Peyer's patch (tissue), 4 donors: ENCODE data around the gene TMEM178B. TPM values are rescaled to one million over a fixed set of nuclear protein-coding genes. Genes with fewer than 3 reads are reported as not detected.

Experiments used
- DNase-seq, 3 donors: peaks; one replicate each; pipeline ENCODE4 v3.0.0-alpha.2; 2017 to 2019
- H3K27ac ChIP-seq, 4 donors: fragments of 200-600 bp; sonication (generic); one replicate each; pipeline ENCODE4 v1.5.1; 2016 to 2019
- H3K27me3 ChIP-seq, 2 donors: fragments of 200-600 bp; sonication (generic); one replicate each; pipeline ENCODE4 v1.5.1; 2019
- H3K36me3 ChIP-seq, 3 donors: fragments of 200-600 bp; sonication (generic); one replicate each; pipeline ENCODE4 v1.5.1; 2016 to 2019
- H3K4me1 ChIP-seq, 4 donors: fragments of 200-600 bp; sonication (generic); one replicate each; pipeline ENCODE4 v1.5.1; 2016 to 2019
- H3K4me3 ChIP-seq, 4 donors: fragments of 200-600 bp; sonication (generic); 1 replicate in 3 of 4; 2 replicates in 1 of 4; pipeline ENCODE4 v1.5.1; 2016 to 2019; ENCODE audit warnings: mild to moderate bottlenecking in 1 of 4
- H3K9me3 ChIP-seq, 4 donors: fragments of 200-600 bp; sonication (generic); one replicate each; pipeline ENCODE4 v1.5.1; 2016 to 2019; ENCODE audit warnings: mild to moderate bottlenecking in 1 of 4
- POLR2A ChIP-seq, 2 donors: fragments of 450-650 bp; IDR thresholded peaks; one replicate each; pipeline ENCODE4 v1.5.1; 2017; ENCODE audit warnings: antibody characterized with exemption in 2 of 2, mild to moderate bottlenecking in 2 of 2, moderate library complexity in 2 of 2
- small RNA-seq, 2 donors: library from RNA; depleted of rRNA; stranded (forward); fragments of <200 nt; gene quantifications; one replicate each; pipeline ENCODE3, GENCODE V24; 2016
- total RNA-seq, 4 donors: library from RNA; depleted of rRNA; stranded (reverse); fragments of >200 nt; gene quantifications; one replicate each; pipeline ENCODE4 v1.1.0, GENCODE V29; 2016
- TF ChIP-seq, protein P1 (sequence below), 6 experiments: fragments of 450-650 bp in 4 of 6; fragments of 200-600 bp in 2 of 6; sonication (generic) in 1 of 6; IDR thresholded peaks; one replicate each; pipeline ENCODE4 v1.5.1; 2017 to 2019; ENCODE audit warnings: antibody characterized with exemption in 6 of 6, mild to moderate bottlenecking in 3 of 6, moderate library complexity in 1 of 6

The TMEM178B gene
- total RNA-seq, 4 donors from 2014 or later = under 0.01 to 0.66 (median 0.13) TPM; not detected in 1

DNA sequence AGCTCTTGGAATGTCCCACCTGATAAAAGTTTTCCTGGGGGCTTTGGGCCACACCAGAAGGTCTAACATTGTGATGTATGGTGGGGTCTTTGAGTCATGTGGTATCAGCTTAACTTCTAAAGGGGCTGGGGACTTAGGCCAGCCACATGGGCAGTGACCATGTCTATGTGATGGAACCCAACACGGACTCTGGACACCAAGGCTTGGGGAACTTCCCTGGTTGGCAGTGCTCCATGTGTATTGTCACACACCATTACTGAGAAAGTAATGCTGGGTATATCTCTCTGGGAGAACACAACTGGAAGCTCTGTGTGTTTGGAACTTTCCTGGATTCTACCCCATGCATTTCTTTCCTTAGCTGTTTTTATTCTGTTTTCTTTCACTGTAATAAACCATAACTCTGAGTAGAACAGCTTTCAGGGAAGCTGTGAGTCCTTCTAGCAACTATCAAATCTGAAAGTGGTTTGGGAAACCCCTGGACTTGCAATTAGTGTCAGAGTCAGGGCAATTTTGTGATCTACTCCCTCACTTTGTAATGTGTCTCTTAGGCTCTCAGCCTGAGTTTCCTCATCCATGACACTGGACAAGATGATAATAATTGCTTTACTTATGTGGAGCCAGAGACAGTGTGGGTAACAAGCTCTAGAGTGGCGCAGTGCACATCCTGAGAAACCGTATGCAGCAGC is 448.9 kb downstream of the TMEM178B start:
- Histone ChIP-seq H3K9me3 (no peaks in the 10 kb centered on the region), H3K4me3 (no peak overlapping the region), H3K27me3 (no peaks in the 10 kb centered on the region), H3K27ac (no peak overlapping the region), H3K36me3 (no peaks in the 10 kb centered on the region), H3K4me1 (no peaks in the 10 kb centered on the region)
- no peak for DNase-seq
- TF ChIP-seq, protein P1, sequence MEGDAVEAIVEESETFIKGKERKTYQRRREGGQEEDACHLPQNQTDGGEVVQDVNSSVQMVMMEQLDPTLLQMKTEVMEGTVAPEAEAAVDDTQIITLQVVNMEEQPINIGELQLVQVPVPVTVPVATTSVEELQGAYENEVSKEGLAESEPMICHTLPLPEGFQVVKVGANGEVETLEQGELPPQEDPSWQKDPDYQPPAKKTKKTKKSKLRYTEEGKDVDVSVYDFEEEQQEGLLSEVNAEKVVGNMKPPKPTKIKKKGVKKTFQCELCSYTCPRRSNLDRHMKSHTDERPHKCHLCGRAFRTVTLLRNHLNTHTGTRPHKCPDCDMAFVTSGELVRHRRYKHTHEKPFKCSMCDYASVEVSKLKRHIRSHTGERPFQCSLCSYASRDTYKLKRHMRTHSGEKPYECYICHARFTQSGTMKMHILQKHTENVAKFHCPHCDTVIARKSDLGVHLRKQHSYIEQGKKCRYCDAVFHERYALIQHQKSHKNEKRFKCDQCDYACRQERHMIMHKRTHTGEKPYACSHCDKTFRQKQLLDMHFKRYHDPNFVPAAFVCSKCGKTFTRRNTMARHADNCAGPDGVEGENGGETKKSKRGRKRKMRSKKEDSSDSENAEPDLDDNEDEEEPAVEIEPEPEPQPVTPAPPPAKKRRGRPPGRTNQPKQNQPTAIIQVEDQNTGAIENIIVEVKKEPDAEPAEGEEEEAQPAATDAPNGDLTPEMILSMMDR (IDR thresholded peaks at IDR 0.05) = no peak
- TF ChIP-seq POLR2A (IDR thresholded peaks at IDR 0.05) = no peak

DNA sequence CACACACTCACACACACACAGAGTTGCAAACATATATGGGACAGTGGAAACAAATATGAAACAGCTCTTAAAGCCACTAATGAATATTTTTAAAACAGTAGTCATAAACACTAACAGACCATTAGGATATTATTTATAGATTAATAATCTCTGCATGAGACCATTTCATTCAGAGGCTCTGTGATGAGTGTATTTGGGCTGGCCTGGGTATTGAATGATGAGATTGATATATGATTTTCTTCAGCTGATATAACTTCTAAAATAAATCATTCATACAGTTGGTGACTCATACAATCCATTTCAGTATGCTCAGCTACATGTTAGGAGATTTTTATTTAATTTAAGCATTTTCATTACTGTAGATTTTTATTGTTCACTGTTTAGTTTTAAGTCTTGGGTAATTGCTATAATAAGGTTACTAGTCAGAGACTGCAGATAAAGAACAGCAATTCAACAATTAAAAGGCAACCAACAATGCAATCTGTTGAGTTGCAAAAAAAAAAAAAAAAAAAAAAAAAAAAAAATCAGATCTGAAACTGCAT is 452.2 kb downstream of the TMEM178B start:
- Histone ChIP-seq H3K36me3 (no peaks in the 10 kb centered on the region), H3K27ac (no peak overlapping the region), H3K9me3 (no peaks in the 10 kb centered on the region), H3K4me3 (no peak overlapping the region), H3K4me1 (no peaks in the 10 kb centered on the region), H3K27me3 (no peaks in the 10 kb centered on the region)
- no peak for DNase-seq
- TF ChIP-seq POLR2A (IDR thresholded peaks at IDR 0.05) = no peak
- TF ChIP-seq, protein P1 (IDR thresholded peaks at IDR 0.05) = no peak

DNA sequence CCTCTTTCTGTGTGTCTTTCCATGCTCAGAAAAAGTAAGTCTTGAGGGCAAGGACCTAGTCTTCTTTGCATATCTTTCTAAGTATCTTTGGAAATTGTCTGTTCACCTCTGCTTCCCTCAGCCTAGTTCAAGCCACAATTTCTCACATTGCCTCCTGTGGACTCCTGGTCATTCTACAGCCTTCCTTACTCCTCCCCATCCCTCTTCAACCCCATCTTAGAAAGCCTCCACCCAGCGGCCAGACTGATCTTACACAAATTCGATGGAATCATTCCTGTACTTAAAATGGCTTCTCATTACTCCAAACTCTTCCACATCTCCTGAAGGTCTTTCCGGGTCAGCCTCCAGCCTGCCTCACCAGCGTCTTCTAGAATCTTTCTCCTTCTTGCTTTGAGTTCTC is 453.2 kb downstream of the TMEM178B start:
- Histone ChIP-seq H3K36me3 (no peaks in the 10 kb centered on the region), H3K4me1 (no peaks in the 10 kb centered on the region), H3K4me3 (no peak overlapping the region), H3K9me3 (no peaks in the 10 kb centered on the region), H3K27ac (no peak overlapping the region), H3K27me3 (no peaks in the 10 kb centered on the region)
- DNase-seq = no peak
- no peak for TF ChIP-seq POLR2A (IDR thresholded peaks at IDR 0.05)
- TF ChIP-seq, protein P1 (IDR thresholded peaks at IDR 0.05) = no peak

DNA sequence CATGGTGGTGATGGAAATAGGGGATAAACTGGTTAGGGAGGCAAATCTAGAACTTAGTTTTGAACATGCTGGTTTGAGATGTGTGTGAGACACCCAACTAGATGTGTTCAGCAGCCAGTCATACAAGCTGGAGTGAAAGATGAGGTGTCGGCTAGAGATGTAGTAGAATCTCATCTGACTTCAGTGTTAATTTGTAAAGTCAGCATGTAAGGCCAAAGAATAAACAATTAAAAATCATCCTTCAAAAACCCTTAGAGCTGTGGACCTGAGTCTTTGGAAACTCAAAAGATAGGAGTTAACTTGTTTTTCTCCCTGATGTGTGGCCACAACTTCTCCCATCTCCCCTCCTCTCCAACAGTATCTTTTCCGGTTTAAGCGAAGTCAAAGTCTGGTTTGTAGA is 454.5 kb downstream of the TMEM178B start:
- TF ChIP-seq POLR2A (IDR thresholded peaks at IDR 0.05) = no peak
- Histone ChIP-seq H3K4me3 (no peak overlapping the region), H3K27me3 (no peaks in the 10 kb centered on the region), H3K27ac (no peak overlapping the region), H3K4me1 (no peaks in the 10 kb centered on the region), H3K36me3 (no peaks in the 10 kb centered on the region), H3K9me3 (no peaks in the 10 kb centered on the region)
- DNase-seq = no peak

Small RNA genes lying within 50 kb of the gene (small RNA-seq; reads per million reads assigned to genes)
- 0 reads per million in 2 donors for gene AC006362.1
- 0 reads per million in 2 donors for gene RNU4-74P

Other genes with a start within 250 kb of the TMEM178B start
- gene BRAF, start 149.1 kb upstream of the TMEM178B start, total RNA-seq = 10 to 100 TPM; 26.3 to 97.4 (median 47.6) TPM
- gene MRPS33, start 59.1 kb upstream of the TMEM178B start, total RNA-seq = 10 to 100 TPM in 3 of 4 donors, 1 to 10 TPM in 1; 8.3 to 35.5 (median 22.5) TPM